NT2/D1 (cell line): ENCODE measurements around the gene PRRT1.

ENCODE experiments used
- DNase-seq: peaks from one replicate; pipeline ENCODE4 v3.0.0-alpha.2; 2011; ENCODE audit warnings: low read depth, low spot score
- H3K27me3 ChIP-seq: 2 replicates; pipeline ENCODE4 v1.6.0; 2011; ENCODE audit warnings: mild to moderate bottlenecking; ENCODE audit not compliant: insufficient read length, insufficient read depth
- H3K36me3 ChIP-seq: 2 replicates; pipeline ENCODE4 v1.6.1; 2011; ENCODE audit warnings: mild to moderate bottlenecking, low read length, mixed read lengths; ENCODE audit not compliant: insufficient read depth, insufficient read length
- H3K4me1 ChIP-seq: 2 replicates; pipeline ENCODE4 v1.5.1; 2011; ENCODE audit not compliant: insufficient read depth, insufficient read length
- H3K4me3 ChIP-seq: 2 replicates; pipeline ENCODE4 v1.5.1; 2011; ENCODE audit warnings: low read depth; ENCODE audit not compliant: insufficient read length
- H3K9ac ChIP-seq: 2 replicates; pipeline ENCODE4 v1.6.0; 2011; ENCODE audit warnings: low read depth; ENCODE audit not compliant: insufficient read length
- H3K9me3 ChIP-seq: 2 replicates; pipeline ENCODE4 v1.5.1; 2011; ENCODE audit warnings: mild to moderate bottlenecking, low read length; ENCODE audit not compliant: insufficient read depth
- SUZ12 ChIP-seq: IDR thresholded peaks from 2 replicates; pipeline ENCODE4 v1.6.1; 2011; ENCODE audit not compliant: insufficient read length, insufficient read depth; ENCODE audit errors: extremely low read depth
- YY1 ChIP-seq: IDR thresholded peaks from 2 replicates; pipeline ENCODE4 v1.6.1; 2011; ENCODE audit not compliant: insufficient read length, insufficient read depth
- ZNF274 ChIP-seq: IDR thresholded peaks from 2 replicates; pipeline ENCODE4 v1.6.1; 2011; ENCODE audit warnings: mild to moderate bottlenecking, low read depth, low read length

PRRT1 gene

GRCh38 chr6:32178547-32179440 is 27.1 kb upstream of the PRRT1 start:
- H3K9me3 ChIP-seq = no peaks in the 10 kb centered on the region
- no peak for TF ChIP-seq SUZ12
- no peak for TF ChIP-seq ZNF274
- TF ChIP-seq YY1 = no peak
- peaks cover 3% of the 10 kb centered on the region for H3K4me1 ChIP-seq
- peak overlapping the region; percentile 80 for H3K9ac ChIP-seq
- H3K27me3 ChIP-seq = no peaks in the 10 kb centered on the region
- DNase-seq = no peak
- peaks cover 40% of the 10 kb centered on the region for H3K36me3 ChIP-seq
- H3K4me3 ChIP-seq = peak overlapping the region; percentile 69

- Histone ChIP-seq H3K4me1 (peaks cover 3% of the 10 kb centered on the region), H3K36me3 (peaks cover 42% of the 10 kb centered on the region)
- TF ChIP-seq SUZ12 = no peak
- TF ChIP-seq YY1 = no peak
- TF ChIP-seq ZNF274 = no peak
Observed at GRCh38 chr6:32177788-32178546, 26.2 kb upstream of the PRRT1 start, which contains the start of gene RNF5. Gene RNF5, plus strand, starts transcription at chr6:32178405. Its CDS starts 107 bp downstream, at chr6:32178512.

GRCh38 chr6:32177183-32177787 is 25.5 kb upstream of the PRRT1 start:
- H3K4me1 ChIP-seq = no peaks in the 10 kb centered on the region
- H3K4me3 ChIP-seq = peak overlapping the region; percentile 69
- H3K9ac ChIP-seq = peak overlapping the region; percentile 76
- H3K9me3 ChIP-seq = no peaks in the 10 kb centered on the region
- TF ChIP-seq ZNF274 (no peak), SUZ12 (no peak), YY1 (no peak)
- H3K27me3 ChIP-seq = no peaks in the 10 kb centered on the region
- peaks cover 41% of the 10 kb centered on the region for H3K36me3 ChIP-seq
- no peak for DNase-seq

More at GRCh38 chr6:32177788-32178546, 26.2 kb upstream of the PRRT1 start, which contains the start of gene RNF5:
- Histone ChIP-seq H3K9me3 (no peaks in the 10 kb centered on the region), H3K27me3 (no peaks in the 10 kb centered on the region), H3K9ac (peak within 1 kb of the TSS; percentile 80), H3K4me3 (peak within 1 kb of the TSS; percentile 69)
- DNase-seq = peak; percentile 96

DNA sequence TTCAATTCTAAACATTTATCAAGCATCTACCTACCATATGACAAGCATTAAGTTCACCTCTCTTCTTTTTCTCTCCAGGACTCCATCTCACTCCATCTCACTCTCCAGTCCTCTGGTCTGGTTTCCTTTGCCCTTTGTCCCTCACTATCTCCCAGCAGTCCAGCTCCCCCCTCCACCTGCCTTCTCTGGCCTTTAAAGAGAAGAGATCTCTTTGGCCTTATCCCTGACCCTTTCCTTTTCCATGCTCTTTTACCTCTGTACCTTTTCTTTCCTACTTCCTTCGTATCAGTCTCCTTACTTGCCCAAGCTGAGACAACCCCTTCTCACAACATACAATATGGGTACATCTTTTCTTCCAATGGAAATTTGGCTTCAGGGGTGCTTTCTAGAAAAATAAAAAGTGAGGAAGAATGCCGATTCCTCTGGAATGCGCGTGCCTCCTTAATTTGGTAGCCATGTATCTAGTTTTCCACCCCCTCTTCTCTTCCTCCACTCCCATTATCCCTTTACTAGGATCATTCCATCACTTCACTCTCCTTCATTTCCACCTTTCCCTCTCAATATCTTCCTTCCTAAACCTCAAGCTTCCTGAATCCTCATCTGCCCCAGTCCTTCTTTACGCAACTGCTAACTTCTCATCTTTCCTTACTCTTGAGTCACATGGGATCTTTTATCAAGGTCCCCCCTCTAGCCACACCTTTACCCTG is 24.9 kb upstream of the PRRT1 start:
- H3K4me3 ChIP-seq = peak overlapping the region; percentile 69
- no peaks in the 10 kb centered on the region for H3K9me3 ChIP-seq
- no peaks in the 10 kb centered on the region for H3K4me1 ChIP-seq
- no peak for DNase-seq
- peak overlapping the region; percentile 76 for H3K9ac ChIP-seq
- no peaks in the 10 kb centered on the region for H3K27me3 ChIP-seq
- no peak for TF ChIP-seq SUZ12
- TF ChIP-seq ZNF274 = no peak
- no peak for TF ChIP-seq YY1
- H3K36me3 ChIP-seq = peaks cover 39% of the 10 kb centered on the region

DNA sequence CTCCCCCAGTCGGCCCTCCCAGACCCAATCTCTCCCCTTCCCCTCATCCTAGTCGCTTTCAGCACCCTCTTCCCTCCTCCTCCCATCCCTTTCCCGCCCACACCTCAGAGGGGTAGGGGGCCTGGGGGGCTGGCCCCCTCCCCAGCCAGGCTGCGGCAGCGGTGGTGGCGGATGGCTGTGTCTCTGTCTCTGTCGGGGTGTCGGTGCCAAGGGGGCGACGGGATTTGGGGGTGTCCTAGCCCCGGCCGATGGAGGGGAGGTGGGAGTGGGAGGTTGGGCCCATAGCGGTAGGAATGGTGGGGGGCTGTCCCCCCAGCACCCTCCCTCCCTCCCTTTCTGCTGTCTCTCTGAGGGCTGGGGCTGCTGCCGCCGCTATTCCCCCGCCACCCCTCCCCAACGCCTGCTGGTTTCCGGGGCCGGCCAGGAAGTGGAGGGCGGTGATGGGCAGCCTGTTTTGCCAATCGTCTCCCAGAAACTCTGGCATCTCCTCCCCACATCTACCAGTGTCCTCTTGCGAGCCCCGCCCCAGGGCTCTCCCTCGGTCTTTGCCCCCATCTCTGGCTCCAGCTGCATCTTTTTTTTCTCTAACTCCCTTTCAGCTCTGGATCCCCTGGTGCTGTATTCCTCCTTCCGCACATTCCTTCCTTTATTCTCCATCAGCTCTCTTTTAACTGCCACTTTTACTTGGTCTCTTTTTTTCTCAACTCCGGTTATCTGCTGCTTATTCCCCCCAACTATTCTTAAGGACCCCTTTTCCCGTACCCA is 24.2 kb upstream of the PRRT1 start, which contains the start of gene AGPAT1:
TSS of gene AGPAT1 (minus strand) at position 374 of the 765 bp plus-strand sequence. CDS start 4,588 bp downstream, outside the sequence.
- peak; percentile 89 for DNase-seq
- Histone ChIP-seq H3K4me1 (no peaks in the 10 kb centered on the region), H3K4me3 (peak within 1 kb of the TSS; percentile 87), H3K9me3 (no peaks in the 10 kb centered on the region), H3K9ac (peak within 1 kb of the TSS; percentile 95), H3K27me3 (no peaks in the 10 kb centered on the region), H3K36me3 (peaks cover 39% of the 10 kb centered on the region)
- TF ChIP-seq ZNF274 (no peak), SUZ12 (no peak), YY1 (no peak)

- Histone ChIP-seq H3K27me3 (no peaks in the 10 kb centered on the region), H3K36me3 (peaks cover 43% of the 10 kb centered on the region), H3K4me3 (peak overlapping the region; percentile 87), H3K9ac (peak overlapping the region; percentile 95), H3K4me1 (no peaks in the 10 kb centered on the region), H3K9me3 (no peaks in the 10 kb centered on the region)
- DNase-seq = no peak
- TF ChIP-seq SUZ12 = no peak
- TF ChIP-seq YY1 = no peak
- no peak for TF ChIP-seq ZNF274
Observed at GRCh38 chr6:32175322-32175710, 23.6 kb upstream of the PRRT1 start.
